Measurements from ENCODE around the gene S100A10. TPM values are rescaled to one million over a fixed set of nuclear protein-coding genes. Genes with fewer than 3 reads are reported as not detected.
A peak's percentile ranks its signal among the peaks of the same experiment; 100 is the strongest.

Gene S100A10
- total RNA-seq, 4 donors from 2014 or later: 127 to 351 (median 161) TPM

DNA sequence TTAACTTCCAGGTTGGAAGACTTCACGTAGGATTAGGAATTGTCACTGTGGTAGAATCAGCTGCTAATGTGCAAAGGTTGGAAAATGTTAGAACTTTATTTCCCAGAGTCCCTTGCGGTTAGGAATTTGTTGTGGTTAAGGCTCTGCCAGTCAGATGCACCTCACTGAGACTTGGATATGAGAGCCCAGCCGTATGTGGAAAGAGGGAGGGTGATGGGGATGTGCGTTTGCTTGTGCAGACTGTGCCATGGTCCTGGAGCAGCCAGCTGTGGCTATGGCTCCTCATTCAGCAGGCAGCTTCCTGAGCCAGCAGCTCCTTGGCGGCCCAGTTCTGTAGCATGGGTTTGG is 12.5 kb downstream of the S100A10 start:
- DNase-seq (ENCODE audit: low spot score) (no peak), ATAC-seq (ENCODE audit: low FRiP score) (no peak)
- TF ChIP-seq, protein P1, sequence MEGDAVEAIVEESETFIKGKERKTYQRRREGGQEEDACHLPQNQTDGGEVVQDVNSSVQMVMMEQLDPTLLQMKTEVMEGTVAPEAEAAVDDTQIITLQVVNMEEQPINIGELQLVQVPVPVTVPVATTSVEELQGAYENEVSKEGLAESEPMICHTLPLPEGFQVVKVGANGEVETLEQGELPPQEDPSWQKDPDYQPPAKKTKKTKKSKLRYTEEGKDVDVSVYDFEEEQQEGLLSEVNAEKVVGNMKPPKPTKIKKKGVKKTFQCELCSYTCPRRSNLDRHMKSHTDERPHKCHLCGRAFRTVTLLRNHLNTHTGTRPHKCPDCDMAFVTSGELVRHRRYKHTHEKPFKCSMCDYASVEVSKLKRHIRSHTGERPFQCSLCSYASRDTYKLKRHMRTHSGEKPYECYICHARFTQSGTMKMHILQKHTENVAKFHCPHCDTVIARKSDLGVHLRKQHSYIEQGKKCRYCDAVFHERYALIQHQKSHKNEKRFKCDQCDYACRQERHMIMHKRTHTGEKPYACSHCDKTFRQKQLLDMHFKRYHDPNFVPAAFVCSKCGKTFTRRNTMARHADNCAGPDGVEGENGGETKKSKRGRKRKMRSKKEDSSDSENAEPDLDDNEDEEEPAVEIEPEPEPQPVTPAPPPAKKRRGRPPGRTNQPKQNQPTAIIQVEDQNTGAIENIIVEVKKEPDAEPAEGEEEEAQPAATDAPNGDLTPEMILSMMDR (IDR thresholded peaks at IDR 0.05): no peak

DNA sequence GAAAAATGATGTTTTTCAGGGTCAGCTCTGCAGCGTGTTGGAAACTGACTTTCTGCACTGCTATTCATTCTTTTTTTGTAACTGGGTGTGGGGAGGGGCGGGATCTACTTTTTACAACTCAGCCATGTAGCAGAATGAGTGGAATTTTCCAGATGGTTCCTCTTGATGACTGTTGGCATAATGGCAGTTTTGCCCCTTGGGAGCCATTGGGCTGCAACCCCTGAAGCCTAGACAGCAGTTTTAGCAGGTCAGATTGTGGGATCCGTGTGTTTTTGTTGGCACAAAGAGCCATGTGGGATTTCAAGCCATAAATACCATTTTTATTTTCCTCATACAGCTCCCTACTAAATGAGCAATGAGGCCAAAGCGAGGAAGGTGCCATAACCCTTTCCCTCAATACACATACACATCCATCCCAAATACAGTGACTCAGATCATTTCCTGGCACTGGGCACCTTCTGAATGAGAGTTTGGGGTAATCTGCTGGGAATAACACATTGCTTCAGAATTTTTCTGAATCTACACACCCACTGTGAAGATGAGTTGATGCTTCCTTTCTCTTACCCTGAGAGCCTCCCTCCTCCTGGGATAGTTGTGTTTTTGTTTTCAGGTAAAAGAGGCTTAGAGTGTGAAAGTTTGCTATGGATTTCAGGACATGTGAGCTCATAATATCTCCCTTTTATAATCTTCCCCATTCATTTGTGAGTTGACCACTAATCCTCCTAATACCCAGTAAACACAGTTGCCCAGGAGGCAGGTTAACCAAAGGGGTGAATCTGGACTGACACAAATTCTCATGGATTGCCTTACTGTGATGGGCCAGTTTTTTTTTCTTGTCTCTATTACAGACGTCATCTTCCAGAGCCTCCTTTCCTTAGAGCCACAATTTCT is 13.1 kb downstream of the S100A10 start:
- ATAC-seq (ENCODE audit: low FRiP score): peak; percentile 91
- DNase-seq (ENCODE audit: low spot score): no peak
- TF ChIP-seq, protein P1 (IDR thresholded peaks at IDR 0.05): no peak

DNA sequence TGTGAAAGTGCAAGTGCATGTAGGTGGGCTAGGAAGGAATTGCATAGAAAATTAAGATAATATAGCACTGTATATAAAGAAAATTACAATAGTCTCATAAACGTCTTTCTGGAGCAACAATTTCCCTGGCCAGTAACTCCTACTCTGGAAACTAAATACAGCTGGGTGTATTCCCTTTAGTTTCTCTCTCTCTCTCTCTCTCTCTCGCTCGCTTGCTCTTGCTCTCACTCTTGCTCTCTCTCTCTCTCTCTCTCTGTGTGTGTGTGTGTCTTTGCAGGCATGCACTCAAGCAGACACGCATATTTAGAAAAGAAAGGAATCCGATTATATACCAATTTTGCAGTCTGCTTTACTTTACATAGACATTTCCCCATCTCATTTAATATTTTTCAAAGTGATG is 14.7 kb downstream of the S100A10 start:
- DNase-seq (ENCODE audit: low spot score) (no peak), ATAC-seq (ENCODE audit: low FRiP score) (no peak)
- TF ChIP-seq, protein P1 (IDR thresholded peaks at IDR 0.05): no peak

DNA sequence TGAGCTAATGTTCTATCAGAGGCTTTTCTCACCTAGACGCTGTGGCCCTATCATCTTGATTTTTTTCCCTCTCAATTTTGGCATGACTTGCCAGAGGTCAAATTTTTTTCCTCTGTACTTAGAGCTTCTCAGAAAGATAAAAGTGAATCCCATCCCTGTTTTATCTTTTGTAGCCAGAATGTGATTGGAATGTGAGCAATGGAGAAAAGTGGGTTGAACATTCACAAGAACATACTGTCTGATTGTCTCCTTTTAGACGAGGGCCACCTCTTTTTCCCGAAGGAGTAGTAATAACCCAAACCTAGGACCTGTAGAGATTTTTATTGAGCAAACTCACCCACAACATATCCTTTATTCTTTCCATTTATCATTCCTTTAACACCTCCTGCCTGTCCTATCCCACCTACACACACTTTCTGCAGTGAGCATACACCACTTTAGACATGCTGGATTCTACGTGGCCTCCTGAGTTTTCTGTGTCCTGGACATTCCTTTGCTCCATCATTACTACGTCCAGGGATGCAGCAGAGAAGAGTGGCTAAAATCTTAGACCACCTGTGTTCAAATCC is 15.9 kb downstream of the S100A10 start:
- no peak for DNase-seq (ENCODE audit: low spot score)
- TF ChIP-seq, protein P1 (IDR thresholded peaks at IDR 0.05): no peak
- no peak for ATAC-seq (ENCODE audit: low FRiP score)

DNA sequence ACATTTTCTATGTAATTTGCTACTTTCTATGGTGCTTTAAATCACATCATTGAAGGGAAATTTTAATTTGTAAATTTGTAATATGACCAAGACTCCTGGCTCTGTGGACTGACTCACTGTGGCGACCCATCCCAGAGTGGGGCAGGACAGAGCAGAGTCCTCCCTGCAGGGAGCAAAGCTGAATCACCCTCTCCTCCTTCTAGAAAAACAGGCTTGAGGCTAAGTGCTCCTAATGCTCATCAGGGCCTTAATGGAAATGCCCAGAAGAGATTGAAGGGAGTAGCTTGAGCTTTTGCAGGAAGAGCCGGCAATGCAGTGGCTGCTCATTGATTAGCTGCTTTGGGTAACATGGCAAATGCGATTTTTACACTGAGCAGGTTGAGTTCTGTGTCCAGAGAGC is 16.8 kb downstream of the S100A10 start:
- DNase-seq (ENCODE audit: low spot score) (no peak), ATAC-seq (ENCODE audit: low FRiP score) (peak; percentile 53)
- TF ChIP-seq, protein P1 (IDR thresholded peaks at IDR 0.05): no peak

DNA sequence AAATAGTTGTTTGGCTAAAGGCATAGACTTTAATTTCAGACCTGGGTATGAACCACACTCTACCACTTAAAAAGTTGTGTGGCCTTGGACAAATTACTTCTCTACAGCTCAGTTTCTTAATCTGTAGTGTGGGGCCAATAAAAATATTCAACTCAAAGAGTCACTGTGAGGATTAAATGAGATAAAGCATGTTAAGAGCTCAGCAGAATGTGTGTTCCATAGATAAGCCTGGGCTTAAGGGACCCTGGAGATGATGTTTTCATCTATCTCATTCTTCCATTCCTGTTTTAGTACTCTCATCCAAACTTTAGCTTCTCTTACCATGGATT is 17.7 kb downstream of the S100A10 start:
- DNase-seq (ENCODE audit: low spot score) (no peak), ATAC-seq (ENCODE audit: low FRiP score) (no peak)
- TF ChIP-seq, protein P1 (IDR thresholded peaks at IDR 0.05): no peak
